ENCODE measurements around the gene LRP1B.

LRP1B gene

DNA sequence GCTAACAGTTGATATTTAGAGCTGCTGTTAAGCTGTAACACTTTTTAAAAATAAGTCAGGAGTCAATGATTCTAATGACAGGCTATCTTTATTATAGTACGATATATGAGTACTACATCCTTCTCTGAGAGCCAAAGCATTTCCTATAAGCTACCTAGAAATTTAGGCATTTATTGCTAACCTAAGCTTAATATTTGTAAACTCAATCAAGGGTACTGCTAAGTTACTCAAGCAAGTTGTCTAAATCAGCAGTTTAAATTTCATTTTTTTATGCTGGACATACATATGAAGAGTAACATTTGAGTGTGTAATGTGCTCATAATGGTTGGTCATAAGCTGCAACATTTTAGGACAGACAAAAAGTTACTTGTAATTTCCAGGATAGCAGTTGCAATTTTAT, 1774.1 kb downstream of the LRP1B start:
- no peak for ATAC-seq
- TF ChIP-seq ZC3H10 (CRISPR knock-in tag; IDR thresholded peaks at IDR 0.05) = no peak
- TF ChIP-seq SNAI2 (CRISPR knock-in tag; IDR thresholded peaks at IDR 0.05) = no peak
- TF ChIP-seq, protein P1, sequence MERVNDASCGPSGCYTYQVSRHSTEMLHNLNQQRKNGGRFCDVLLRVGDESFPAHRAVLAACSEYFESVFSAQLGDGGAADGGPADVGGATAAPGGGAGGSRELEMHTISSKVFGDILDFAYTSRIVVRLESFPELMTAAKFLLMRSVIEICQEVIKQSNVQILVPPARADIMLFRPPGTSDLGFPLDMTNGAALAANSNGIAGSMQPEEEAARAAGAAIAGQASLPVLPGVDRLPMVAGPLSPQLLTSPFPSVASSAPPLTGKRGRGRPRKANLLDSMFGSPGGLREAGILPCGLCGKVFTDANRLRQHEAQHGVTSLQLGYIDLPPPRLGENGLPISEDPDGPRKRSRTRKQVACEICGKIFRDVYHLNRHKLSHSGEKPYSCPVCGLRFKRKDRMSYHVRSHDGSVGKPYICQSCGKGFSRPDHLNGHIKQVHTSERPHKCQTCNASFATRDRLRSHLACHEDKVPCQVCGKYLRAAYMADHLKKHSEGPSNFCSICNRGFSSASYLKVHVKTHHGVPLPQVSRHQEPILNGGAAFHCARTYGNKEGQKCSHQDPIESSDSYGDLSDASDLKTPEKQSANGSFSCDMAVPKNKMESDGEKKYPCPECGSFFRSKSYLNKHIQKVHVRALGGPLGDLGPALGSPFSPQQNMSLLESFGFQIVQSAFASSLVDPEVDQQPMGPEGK (CRISPR knock-in tag; IDR thresholded peaks at IDR 0.05; ENCODE audit: borderline replicate concordance) = no peak
- no peak for TF ChIP-seq OSR1 (CRISPR knock-in tag; IDR thresholded peaks at IDR 0.05)
- no peak for TF ChIP-seq TOX (CRISPR knock-in tag; IDR thresholded peaks at IDR 0.05; ENCODE audit: borderline replicate concordance)
- TF ChIP-seq TCF4 (CRISPR knock-in tag; IDR thresholded peaks at IDR 0.05; ENCODE audit: borderline replicate concordance) = no peak
- no peak for TF ChIP-seq ISL1 (CRISPR knock-in tag; IDR thresholded peaks at IDR 0.05)
- no peak for TF ChIP-seq CSDC2 (CRISPR knock-in tag; IDR thresholded peaks at IDR 0.05)
- TF ChIP-seq, protein P2, sequence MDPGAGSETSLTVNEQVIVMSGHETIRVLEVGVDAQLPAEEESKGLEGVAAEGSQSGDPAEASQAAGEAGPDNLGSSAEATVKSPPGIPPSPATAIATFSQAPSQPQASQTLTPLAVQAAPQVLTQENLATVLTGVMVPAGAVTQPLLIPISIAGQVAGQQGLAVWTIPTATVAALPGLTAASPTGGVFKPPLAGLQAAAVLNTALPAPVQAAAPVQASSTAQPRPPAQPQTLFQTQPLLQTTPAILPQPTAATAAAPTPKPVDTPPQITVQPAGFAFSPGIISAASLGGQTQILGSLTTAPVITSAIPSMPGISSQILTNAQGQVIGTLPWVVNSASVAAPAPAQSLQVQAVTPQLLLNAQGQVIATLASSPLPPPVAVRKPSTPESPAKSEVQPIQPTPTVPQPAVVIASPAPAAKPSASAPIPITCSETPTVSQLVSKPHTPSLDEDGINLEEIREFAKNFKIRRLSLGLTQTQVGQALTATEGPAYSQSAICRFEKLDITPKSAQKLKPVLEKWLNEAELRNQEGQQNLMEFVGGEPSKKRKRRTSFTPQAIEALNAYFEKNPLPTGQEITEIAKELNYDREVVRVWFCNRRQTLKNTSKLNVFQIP (CRISPR knock-in tag; IDR thresholded peaks at IDR 0.05; ENCODE audit: borderline replicate concordance, low read depth) = no peak
- no peak for TF ChIP-seq ZNF8 (CRISPR knock-in tag; IDR thresholded peaks at IDR 0.05)

DNA sequence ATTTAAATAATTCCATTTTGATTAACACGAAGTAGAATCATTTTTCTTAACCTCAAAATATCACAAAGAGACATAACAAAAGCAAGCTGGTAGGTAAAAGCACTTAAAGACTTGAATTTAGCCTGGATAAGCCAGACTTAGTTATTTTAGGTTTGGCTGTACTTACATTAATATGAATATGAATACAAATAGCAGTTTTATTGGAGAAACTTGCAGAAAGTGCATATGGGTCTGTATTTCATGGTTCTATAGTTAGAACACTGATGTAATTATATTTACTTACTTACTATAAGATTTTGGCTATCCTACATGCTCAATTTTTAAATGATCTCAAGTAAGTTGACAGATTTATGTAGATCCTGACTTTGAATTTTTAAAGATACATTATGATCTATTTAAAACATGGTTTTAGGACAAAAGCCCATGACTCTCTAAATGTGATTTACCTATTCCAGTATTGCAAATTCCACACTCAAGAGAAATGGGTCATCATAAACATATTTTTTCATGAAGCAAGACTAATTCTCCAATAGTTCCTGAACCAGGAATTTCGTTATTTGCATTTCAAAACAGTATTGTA, 1775.2 kb downstream of the LRP1B start:
- ATAC-seq = no peak
- TF ChIP-seq CSDC2 (CRISPR knock-in tag; IDR thresholded peaks at IDR 0.05) = no peak
- no peak for TF ChIP-seq ZFP30 (CRISPR knock-in tag; IDR thresholded peaks at IDR 0.05)
- TF ChIP-seq, protein P3, sequence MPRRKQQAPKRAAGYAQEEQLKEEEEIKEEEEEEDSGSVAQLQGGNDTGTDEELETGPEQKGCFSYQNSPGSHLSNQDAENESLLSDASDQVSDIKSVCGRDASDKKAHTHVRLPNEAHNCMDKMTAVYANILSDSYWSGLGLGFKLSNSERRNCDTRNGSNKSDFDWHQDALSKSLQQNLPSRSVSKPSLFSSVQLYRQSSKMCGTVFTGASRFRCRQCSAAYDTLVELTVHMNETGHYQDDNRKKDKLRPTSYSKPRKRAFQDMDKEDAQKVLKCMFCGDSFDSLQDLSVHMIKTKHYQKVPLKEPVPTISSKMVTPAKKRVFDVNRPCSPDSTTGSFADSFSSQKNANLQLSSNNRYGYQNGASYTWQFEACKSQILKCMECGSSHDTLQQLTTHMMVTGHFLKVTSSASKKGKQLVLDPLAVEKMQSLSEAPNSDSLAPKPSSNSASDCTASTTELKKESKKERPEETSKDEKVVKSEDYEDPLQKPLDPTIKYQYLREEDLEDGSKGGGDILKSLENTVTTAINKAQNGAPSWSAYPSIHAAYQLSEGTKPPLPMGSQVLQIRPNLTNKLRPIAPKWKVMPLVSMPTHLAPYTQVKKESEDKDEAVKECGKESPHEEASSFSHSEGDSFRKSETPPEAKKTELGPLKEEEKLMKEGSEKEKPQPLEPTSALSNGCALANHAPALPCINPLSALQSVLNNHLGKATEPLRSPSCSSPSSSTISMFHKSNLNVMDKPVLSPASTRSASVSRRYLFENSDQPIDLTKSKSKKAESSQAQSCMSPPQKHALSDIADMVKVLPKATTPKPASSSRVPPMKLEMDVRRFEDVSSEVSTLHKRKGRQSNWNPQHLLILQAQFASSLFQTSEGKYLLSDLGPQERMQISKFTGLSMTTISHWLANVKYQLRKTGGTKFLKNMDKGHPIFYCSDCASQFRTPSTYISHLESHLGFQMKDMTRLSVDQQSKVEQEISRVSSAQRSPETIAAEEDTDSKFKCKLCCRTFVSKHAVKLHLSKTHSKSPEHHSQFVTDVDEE (CRISPR knock-in tag; IDR thresholded peaks at IDR 0.05) = no peak
- no peak for TF ChIP-seq RARB (CRISPR knock-in tag; IDR thresholded peaks at IDR 0.05)
- TF ChIP-seq PPARA (CRISPR knock-in tag; IDR thresholded peaks at IDR 0.05; ENCODE audit: borderline replicate concordance) = no peak
- no peak for TF ChIP-seq ISL1 (CRISPR knock-in tag; IDR thresholded peaks at IDR 0.05)
- no peak for TF ChIP-seq ARNTL (CRISPR knock-in tag; IDR thresholded peaks at IDR 0.05; ENCODE audit: borderline replicate concordance, low read depth)
- no peak for TF ChIP-seq GLIS3 (CRISPR knock-in tag; IDR thresholded peaks at IDR 0.05)
- no peak for TF ChIP-seq TCF4 (CRISPR knock-in tag; IDR thresholded peaks at IDR 0.05; ENCODE audit: borderline replicate concordance)
- TF ChIP-seq ZNF565 (CRISPR knock-in tag; conservative IDR thresholded peaks at IDR 0.05; ENCODE audit: low read depth) = no peak
- TF ChIP-seq ZFP3 (CRISPR knock-in tag; IDR thresholded peaks at IDR 0.05) = no peak
- TF ChIP-seq, protein P1 (CRISPR knock-in tag; IDR thresholded peaks at IDR 0.05; ENCODE audit: borderline replicate concordance) = no peak
- TF ChIP-seq SNAI2 (CRISPR knock-in tag; IDR thresholded peaks at IDR 0.05) = no peak

DNA sequence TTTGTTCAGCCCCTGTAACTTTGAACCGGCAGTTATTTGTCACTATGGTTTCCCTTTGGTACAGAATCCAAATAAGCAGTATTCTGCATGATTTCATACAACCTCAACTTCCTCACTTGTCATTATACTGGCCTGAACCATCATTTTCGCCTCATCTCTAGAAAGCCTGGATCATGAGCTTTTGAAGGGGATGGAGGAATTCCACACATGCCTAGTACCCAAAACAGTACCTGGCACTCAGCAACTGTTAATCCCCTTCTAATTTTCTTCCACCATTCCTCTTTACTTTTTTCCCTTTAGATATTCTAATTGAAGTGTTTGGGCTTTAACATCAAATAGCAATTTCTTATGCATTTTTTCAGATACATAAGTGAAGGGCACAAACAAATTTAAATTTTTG, 1776.3 kb downstream of the LRP1B start:
- no peak for ATAC-seq
- no peak for TF ChIP-seq OSR1 (CRISPR knock-in tag; IDR thresholded peaks at IDR 0.05)
- no peak for TF ChIP-seq GLIS3 (CRISPR knock-in tag; IDR thresholded peaks at IDR 0.05)
- TF ChIP-seq TCF4 (CRISPR knock-in tag; IDR thresholded peaks at IDR 0.05; ENCODE audit: borderline replicate concordance) = no peak
- no peak for TF ChIP-seq TOX (CRISPR knock-in tag; IDR thresholded peaks at IDR 0.05; ENCODE audit: borderline replicate concordance)
- TF ChIP-seq CSDC2 (CRISPR knock-in tag; IDR thresholded peaks at IDR 0.05) = no peak
- no peak for TF ChIP-seq RARB (CRISPR knock-in tag; IDR thresholded peaks at IDR 0.05)
- no peak for TF ChIP-seq ESRRG (CRISPR knock-in tag; IDR thresholded peaks at IDR 0.05)
- TF ChIP-seq, protein P4, sequence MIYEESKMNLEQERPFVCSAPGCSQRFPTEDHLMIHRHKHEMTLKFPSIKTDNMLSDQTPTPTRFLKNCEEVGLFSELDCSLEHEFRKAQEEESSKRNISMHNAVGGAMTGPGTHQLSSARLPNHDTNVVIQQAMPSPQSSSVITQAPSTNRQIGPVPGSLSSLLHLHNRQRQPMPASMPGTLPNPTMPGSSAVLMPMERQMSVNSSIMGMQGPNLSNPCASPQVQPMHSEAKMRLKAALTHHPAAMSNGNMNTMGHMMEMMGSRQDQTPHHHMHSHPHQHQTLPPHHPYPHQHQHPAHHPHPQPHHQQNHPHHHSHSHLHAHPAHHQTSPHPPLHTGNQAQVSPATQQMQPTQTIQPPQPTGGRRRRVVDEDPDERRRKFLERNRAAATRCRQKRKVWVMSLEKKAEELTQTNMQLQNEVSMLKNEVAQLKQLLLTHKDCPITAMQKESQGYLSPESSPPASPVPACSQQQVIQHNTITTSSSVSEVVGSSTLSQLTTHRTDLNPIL (CRISPR knock-in tag; IDR thresholded peaks at IDR 0.05; ENCODE audit: low read depth) = no peak
- TF ChIP-seq BACH2 (CRISPR knock-in tag; IDR thresholded peaks at IDR 0.05; ENCODE audit: borderline replicate concordance) = no peak

Measured in SK-N-SH treated with all-trans-retinoic acid at 6 μM for 48 hours (cell line).